Dedifferentiated amniotic fluid mesenchymal stem cell (primary cell): ENCODE results near the gene CARMIL3.
"Not testable (repeated sequence)": the region's sequence is repeated elsewhere in the genome, so short reads cannot be mapped to it uniquely, and the experiment has no call there.

ENCODE experiments used
- DNase-seq: peaks from one replicate; pipeline ENCODE4 v3.0.0-alpha.2; 2016; ENCODE audit errors: extremely low spot score

CARMIL3 gene

DNA sequence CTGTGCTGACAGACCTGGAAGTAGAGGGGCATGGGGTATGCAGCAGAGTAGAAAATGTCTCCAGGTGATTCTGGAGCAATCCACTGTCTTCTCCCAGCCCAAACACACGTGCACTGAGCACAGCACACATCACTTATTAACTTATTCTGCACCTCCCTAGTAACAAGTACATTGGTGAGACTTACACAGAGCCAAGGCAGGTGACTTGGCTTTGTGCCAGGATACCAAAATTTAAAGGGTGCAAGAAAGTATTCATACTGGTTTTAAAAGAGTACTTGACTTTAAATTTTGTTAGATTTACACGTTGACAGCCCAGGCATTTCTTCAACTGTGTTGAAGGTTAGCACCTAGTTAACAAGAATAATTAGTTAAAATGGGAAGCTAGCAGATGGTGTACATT, 11.1 kb upstream of the CARMIL3 start:
- no peak for DNase-seq

DNA sequence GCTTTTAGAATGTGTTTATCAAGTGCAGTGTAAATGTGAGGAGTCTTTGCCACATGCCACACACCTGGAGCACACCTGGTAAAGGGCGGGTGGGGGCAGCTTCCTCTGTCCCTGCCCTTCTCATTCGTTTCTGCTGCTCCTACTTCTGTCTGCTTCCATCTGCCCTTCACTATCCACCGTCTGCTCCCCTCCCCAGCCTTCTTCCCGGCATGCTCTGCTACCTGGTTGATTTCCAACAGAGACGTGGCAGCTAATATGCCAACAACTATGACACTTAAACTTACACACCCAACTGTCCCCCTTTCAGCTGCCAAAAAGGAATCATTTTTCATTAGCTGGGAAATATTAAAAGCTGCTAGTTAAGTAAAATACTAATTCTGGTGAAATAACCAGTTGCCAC, 9.1 kb upstream of the CARMIL3 start:
- DNase-seq, result no peak

DNA sequence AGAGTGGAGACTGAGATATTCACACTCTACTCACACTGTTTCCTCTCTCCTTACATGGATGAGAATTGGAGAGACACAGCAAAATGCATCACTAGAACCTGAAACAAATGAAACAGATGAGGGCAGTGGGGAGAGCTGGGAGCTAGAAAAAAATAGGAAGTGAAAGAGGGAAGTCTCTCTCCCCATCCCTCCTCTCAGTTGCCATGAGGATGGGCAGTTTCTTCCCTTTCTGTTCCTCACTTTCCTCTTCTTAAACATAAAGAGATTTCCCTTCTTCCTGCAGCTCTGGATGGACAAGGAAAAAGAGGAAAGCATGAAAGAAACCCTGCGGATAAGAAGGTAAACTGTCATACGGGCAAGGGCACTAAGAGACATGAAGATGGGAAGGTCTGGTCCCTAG, 2.8 kb upstream of the CARMIL3 start:
- DNase-seq, result not testable (repeated sequence)

DNA sequence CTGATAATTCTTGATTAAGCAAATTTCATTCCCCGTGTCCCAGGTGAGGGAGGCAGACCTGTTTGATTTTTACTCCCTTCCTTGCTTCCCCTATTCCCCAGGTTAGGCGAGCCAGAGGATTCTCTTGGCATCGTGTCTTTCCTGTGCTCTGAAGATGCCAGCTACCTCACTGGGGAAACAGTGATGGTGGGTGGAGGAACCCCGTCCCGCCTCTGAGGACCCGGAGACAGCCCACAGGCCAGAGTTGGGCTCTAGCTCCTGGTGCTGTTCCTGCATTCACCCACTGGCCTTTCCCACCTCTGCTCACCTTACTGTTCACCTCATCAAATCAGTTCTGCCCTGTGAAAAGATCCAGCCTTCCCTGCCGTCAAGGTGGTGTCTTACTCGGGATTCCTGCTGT, 1.1 kb upstream of the CARMIL3 start:
- not testable (repeated sequence) for DNase-seq

DNA sequence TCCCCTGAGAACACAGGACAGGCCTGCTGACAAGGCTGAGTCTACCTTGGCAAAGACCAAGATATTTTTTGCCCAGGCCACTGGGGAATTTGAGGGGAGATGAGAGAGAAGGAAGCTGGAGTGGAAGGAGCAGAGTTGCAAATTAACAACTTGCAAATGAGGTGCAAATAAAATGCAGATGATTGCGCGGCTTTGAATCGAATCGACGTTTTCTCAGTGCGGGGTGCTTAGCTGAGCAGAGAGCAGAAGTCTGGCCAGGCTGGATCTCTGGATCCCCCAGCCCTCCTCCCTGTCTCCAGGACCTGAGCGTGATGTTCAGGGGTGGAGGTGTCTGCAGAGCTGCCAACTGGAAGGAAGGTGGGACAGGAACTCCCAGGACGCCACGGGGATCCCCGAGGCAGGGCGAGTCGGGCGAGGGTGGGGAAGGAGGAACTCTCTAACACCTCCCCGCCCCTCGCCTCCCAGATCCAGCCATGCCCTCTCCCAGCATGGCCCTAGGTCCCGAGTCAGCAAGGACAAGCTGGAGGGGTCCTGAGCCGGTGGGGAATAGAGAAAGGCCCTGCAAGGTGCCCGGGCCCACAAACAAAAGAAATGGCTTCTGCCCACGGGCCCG, 527 bp upstream of the CARMIL3 start:
- no peak for DNase-seq

DNA sequence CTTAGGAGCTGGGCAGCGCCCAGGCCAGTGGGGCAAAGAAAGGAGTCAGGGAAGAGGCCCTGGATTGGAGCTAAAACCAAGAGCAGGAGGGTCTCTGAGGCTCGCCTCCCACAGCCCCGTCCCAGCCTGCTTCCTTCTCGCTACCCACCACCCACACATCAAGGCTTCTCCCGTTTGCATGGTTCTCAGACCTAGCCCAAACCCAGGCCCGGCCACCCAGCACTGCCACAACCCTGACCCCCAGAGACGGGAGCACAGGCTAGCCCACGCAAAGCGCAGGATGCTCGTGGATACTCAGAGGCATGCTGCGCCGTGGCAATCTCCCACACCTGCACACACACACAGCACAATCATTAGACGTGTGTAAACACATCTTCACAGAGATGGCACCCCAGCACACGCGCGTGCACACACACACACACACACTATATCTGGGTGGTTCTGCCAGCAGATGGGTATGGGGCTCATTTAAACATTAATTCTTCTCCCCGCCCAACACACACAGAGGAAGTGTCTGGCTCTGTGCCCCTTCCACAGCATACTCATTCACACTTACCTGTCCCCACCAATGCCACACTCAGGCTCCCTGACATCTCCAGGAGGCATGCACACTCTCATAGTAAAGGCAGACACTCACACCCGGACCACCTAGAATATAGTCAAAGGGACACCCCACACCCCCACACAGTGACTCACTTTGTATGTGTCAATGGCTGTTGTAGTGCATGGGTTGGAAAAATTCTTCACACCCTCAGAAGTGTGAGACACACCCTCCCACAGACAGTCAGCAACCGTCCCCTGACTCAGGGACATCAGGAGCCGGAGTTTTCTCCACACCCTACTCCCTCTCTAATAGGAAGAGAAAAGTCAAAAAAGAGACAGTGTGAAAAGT, 1.1 kb downstream of the CARMIL3 start:
- DNase-seq, result no peak

DNA sequence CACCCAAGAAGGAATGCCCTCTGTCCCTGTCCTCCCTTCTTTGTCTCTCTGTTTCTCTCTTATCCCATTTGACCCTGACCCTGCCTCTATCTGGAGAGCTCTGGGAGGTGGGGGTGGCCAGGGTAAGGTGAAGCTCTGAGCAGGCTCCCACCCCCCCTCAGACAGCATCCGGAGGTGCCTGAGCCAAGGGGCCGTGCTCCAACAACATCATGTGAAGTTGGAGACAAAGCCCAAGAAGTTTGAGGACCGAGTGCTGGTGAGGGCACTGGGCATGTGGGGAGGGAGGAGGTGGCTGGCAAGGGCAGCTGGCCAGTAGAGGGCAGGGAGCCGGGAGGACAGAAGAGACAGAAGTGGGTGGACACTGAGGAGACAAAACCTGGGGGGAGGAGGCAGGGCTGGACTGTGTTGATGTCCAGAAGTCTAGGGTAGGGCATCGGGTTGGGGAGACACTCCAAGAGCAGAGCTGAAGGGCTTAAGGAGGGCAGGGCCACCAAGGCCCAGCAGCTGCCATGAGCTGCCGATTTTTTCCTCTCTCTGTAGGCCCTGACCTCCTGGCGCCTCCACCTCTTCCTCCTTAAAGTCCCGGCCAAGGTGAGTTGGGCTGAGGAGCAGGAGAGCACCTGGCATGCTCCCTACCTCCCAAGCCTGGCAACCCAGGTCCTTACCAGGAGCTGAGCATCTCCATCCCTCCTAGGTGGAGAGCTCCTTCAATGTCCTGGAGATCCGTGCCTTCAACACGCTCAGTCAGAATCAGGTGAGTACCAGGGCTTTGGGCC, 1.9 kb downstream of the CARMIL3 start:
- DNase-seq, result no peak

DNA sequence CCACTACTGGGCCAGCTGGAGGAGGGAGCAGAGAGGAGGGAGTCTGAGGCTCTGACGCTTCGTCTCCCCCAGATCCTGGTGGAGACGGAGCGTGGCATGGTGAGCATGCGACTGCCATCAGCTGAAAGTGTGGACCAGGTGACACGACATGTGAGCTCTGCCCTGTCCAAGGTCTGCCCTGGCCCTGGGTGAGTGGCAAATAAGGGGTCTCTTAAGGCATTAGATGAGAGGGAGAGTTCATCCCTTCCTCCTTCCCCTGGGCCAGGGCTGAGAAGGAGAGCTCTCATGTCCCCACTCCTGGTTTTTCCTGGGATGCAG, 2.5 kb downstream of the CARMIL3 start:
- no peak for DNase-seq

DNA sequence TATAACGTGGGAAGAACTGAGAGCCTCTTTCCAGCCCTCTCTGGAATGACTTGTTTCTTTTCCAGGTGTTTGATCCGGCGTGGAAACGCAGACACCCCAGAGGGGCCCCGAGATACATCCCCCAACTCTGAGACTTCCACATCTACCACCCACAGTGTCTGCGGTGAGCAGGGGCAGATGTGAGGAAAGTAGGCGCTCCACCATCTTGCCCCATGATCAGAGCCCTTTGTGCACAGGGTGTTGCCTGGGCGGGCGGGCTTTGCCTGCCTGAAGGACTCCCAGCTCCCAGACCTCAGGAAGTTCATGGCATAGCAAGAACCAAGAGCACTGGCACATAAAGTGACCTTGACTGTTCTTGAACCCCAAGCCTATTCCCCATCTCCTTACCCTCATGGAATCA, 2.8 kb downstream of the CARMIL3 start:
- no peak for DNase-seq

DNA sequence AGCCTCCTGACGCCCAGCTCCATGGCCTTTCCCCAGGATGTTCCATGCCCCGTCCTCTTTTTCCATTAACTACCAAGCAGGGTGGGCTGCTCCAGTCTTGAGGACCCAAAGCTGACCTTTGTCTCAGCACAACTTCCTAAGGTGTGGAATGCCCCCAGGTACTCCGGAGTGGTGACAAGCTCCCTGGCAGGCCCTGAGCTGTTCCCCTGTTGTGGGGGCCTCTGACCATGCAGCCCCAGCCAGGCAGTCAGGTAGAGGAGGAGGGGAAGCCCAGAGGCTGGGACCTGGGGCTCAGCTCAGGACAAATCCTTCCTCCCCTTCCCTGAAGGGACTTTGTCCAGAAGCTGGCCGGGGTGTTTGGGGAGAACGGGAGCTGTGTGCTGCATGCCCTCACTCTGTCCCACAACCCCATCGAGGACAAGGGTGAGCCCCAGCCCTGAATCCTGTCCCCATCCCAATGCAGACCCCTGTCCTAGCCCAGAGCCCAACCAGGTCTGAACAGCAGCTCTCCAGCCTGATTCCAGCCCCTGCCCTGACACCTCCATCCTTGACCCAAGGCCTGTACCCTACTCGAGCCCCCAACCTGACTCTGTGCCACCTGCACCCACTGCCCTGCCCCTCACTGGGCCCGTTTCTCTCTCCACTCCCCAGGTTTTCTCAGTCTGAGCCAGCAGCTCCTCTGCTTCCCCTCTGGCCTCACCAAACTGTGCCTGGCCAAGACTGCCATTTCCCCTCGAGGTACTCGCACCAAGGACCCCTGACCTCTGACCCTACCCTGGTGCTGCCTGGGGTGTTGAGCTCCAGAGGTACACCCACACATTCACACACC, 4.4 kb downstream of the CARMIL3 start:
- no peak for DNase-seq

DNA sequence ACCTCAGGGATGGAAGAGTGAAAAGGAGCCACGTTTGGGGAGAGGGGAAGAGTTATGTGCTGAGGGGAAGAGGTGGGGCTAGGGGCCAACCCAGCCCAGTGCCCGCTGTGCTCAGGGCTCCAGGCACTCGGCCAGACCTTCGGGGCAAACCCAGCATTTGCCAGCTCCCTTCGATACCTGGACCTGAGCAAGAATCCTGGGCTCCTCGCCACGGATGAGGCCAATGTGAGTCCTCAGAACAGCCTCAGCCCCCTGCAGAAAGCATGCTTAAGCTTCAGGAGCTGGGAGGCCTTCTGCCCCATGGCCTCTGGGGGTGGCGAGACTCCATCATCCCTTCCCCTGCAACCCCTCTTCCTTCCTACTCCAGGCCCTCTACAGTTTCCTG, 5.0 kb downstream of the CARMIL3 start:
- DNase-seq, result no peak

DNA sequence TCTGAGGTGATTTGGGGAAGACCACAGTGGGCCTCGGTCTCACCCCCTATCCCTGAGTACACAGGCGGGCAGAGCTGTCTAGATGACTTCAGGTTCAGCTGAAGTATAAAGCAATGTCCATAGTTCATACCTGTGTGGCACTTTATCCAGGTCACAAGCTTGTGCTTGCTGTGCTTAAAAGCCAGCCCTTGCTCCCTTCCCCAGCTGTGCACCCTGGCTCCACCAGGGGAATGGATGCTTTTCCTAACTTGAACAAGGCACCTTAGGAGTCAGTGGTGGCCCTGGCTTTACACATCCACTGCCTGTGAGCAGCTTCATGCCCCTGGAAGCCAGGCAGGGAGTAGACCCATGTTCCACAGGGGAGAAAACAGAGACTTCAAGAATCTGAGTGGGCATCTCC, 5.5 kb downstream of the CARMIL3 start:
- no peak for DNase-seq

DNA sequence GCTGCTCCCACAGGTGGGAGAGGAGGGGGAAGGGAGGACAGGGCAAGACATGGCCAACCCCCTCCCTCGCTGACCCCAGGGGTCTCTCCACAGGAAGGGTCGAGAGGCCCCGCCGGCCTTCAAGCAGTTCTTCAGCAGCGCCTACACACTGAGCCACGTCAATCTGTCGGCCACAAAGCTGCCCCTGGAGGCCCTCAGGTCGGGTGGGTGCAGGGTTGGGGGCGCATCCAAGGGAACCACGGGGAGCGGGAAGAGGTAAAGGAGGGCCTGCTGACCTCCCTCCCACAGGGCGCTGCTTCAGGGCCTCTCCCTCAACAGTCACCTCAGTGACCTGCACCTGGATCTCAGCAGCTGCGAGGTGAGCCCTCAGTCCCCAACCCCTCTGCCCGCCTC, 6.1 kb downstream of the CARMIL3 start:
- DNase-seq, result no peak

DNA sequence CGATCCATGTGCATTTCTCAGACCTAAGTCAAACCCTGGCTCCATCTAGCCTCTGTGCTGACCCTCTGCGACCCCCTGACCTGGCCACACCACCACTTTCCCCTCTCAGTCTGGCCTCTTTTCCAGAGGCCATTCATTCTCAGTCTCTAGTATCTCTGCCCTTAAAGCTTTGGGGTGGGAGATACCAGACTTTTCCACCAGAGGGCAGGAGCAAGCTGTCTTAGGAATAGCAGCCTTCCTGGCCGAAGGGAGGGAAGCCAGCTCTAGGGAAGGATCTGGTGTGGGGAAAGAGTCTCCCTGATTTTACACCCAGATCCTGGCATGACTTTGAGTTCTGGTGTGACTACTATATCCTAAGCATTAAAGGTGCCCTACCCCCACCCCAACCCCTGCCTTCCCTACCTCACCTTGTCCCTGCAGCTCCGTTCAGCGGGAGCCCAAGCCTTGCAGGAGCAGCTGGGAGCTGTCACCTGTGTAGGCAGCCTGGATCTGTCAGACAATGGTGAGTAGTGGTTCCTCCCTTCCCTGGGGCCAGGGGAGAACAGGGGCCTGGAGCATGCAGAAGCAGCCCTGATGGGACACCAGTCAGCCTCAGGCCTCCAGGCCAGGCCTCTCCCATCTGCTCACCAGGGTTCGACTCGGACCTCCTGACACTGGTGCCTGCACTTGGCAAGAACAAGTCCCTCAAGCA, 6.6 kb downstream of the CARMIL3 start:
- DNase-seq, result peak; percentile 72

DNA sequence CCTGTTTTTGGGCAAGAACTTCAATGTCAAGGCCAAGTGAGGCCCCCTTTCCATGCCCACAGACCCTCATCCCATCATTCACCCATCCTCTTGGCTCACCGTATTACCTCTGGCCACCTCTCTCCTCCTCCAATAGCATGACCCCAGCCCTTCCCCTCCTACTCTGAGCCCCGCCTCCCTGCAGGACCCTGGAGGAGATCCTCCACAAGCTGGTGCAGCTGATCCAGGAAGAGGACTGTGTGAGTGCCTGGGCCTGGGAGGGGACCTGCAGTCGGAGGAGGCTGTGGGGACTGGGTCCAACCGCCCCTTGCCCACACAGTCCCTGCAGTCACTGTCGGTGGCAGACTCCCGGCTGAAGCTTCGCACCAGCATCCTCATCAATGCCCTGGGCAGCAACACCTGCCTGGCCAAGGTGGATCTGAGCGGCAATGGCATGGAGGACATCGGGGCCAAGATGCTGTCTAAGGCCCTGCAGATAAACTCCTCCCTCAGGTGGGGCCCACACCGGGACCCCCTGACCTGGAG, 7.2 kb downstream of the CARMIL3 start:
- DNase-seq, result no peak

DNA sequence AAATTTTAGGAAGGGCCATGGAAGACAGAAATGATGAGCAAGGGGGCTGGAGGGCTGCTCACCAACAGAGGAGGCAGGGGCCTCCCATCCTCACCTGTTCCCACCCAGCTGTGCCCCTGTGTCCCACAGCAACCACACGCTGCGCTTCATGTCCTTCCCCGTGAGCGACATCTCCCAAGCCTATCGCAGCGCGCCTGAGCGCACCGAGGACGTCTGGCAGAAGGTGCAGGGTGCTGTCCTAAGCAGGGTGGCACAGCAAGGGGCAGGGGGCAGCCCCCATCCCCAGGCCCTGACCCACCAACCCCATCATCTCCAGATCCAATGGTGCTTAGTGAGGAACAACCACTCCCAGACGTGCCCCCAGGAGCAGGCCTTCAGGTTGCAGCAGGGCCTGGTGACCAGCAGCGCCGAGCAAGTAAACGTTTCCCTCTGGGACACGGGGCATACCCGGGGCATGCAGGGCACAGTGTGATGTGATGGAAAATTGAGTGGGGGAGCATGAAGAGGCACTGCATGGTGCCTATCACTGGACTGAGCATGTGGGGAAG, 8.1 kb downstream of the CARMIL3 start:
- DNase-seq, result no peak

DNA sequence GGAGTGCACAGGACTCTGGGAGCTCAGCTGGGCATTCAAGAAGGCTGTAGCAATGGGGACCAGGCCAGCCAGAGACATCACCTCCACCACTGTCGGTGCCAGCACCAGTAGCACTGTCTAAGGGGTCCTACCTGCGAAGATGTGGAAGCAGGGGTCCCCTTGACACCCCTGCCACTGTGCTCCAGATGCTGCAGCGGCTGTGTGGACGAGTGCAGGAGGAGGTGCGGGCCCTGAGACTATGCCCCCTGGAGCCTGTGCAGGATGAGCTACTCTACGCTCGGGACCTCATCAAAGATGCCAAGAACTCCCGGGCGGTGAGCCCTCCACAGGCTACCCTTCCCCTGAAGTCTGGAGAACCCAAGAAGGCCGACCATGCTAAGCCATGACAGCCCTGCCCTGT, 8.6 kb downstream of the CARMIL3 start:
- no peak for DNase-seq

DNA sequence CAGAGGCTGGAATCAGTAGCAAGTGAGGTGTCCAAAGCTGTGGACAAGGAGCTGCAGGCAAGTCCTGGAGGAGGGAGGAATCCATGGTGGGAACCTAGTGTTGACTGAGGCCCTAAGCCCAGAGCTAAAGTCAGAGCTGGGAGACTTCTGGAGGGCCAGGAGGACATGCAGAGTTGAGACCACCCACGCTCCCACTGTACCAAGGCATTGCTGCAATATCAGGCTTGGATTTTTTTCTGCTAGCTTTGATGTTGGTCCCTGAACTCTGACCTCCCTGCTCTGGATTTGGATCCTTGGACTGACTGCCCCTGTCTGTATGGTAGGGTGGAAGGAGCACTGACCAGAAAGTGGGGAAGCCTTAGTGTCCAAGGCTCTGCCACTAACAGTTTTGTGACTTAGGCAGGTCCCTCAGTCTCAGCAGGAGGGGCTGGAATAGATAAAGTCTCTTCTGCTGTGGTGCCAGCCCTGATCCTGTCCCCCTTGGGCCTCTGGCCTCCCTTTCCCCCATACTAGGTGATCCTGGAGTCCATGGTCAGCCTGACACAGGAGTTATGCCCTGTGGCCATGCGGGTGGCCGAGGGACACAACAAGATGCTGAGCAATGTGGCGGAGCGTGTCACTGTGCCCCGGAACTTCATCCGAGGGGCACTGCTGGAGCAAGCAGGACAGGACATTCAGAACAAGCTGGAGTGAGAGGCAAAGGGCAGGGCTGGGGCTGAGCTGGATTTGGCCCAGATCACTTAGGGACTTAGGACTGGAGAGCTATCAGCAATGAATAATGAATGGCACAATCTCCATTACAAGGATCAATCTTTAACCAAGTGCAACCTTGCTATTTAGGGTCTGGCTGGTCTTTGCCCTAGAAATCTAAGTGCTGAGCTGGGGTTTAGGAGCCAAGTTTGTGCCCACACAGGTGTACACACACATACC, 9.4 kb downstream of the CARMIL3 start:
- no peak for DNase-seq

DNA sequence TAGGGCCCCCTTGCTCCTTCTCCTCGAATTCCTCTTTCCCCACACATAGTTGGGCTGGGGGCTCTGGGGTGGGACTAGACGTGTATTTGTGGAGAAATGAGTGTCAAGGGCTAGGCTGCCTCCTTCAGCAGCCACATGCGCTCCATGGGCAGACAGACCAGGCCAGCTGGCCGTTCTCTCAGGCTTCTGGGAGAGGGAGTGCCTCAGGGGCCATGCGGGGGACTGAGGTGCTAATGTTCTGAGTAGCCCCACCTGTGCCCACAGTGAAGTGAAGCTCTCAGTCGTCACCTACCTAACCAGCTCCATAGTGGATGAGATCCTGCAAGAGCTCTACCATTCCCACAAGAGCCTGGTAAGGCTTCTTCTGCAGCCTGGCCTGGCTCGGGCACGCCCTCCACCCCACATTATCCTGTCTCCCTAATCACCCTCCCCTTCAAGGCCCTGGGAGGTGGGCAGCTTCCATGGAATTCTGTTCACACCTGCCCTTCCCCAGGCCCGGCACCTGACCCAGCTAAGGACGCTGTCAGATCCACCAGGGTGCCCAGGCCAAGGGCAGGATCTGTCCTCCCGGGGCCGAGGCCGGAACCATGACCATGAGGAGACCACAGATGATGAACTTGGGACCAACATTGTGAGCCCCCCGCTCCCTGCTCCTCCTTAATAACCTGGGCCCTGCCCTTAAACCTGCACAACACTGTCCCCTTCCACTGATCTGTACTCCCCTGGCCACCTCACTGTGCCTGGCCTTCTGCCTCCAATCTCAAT, 10.6 kb downstream of the CARMIL3 start:
- DNase-seq, result no peak
